GM21423 (cell line): Measurements from ENCODE around the gene ZNF648.
"Not testable (repeated sequence)": the region's sequence is repeated elsewhere in the genome, so short reads cannot be mapped to it uniquely, and the experiment has no call there.

ENCODE experiments used
- ATAC-seq: cut with Tn5 transposase; IDR thresholded peaks from one replicate; pipeline ENCODE4 v1.9.1; 2021; ENCODE audit warnings: mild to moderate bottlenecking, moderate library complexity; ENCODE audit not compliant: unreplicated experiment

The ZNF648 gene

GRCh38 chr1:182061594-182061993 lies at the start of gene ZNF648:
TSS of gene ZNF648 (minus strand) at chr1:182061712. CDS start at chr1:182058010, 3,702 bp downstream.
- ATAC-seq: no peak

- no peak for ATAC-seq
Measured at GRCh38 chr1:182110635-182111034, 49.1 kb upstream of the ZNF648 start.

- no peak for ATAC-seq
Measured at GRCh38 chr1:182109771-182110170, 48.3 kb upstream of the ZNF648 start.

- ATAC-seq: no peak
Measured at GRCh38 chr1:182107209-182107608, 45.7 kb upstream of the ZNF648 start.

GRCh38 chr1:182102043-182102416 lies 40.5 kb upstream of the ZNF648 start:
- ATAC-seq: no peak

- ATAC-seq: no peak
Measured at GRCh38 chr1:182101415-182102042, 40.0 kb upstream of the ZNF648 start.

- ATAC-seq: no peak
Measured at GRCh38 chr1:182098301-182098700, 36.8 kb upstream of the ZNF648 start.

- no peak for ATAC-seq
Measured at GRCh38 chr1:182095946-182096345, 34.4 kb upstream of the ZNF648 start.

- ATAC-seq: not testable (repeated sequence)
Measured at GRCh38 chr1:182094514-182095005, 33.0 kb upstream of the ZNF648 start.

- ATAC-seq: no peak
Measured at GRCh38 chr1:182093781-182094180, 32.3 kb upstream of the ZNF648 start.

- no peak for ATAC-seq
Measured at GRCh38 chr1:182092336-182092735, 30.8 kb upstream of the ZNF648 start.

GRCh38 chr1:182091083-182091482 lies 29.6 kb upstream of the ZNF648 start:
- ATAC-seq: no peak

GRCh38 chr1:182087719-182088350 lies 26.3 kb upstream of the ZNF648 start:
- ATAC-seq: no peak

- no peak for ATAC-seq
Measured at GRCh38 chr1:182087304-182087703, 25.8 kb upstream of the ZNF648 start.

GRCh38 chr1:182086620-182087019 lies 25.1 kb upstream of the ZNF648 start:
- no peak for ATAC-seq

GRCh38 chr1:182086136-182086535 lies 24.6 kb upstream of the ZNF648 start:
- no peak for ATAC-seq

- no peak for ATAC-seq
Measured at GRCh38 chr1:182085726-182086125, 24.2 kb upstream of the ZNF648 start.

GRCh38 chr1:182084487-182085316 lies 23.2 kb upstream of the ZNF648 start:
- ATAC-seq: peak; percentile 71

GRCh38 chr1:182083851-182084486 lies 22.5 kb upstream of the ZNF648 start:
- no peak for ATAC-seq

- ATAC-seq: no peak
Measured at GRCh38 chr1:182080955-182081582, 19.6 kb upstream of the ZNF648 start.

- ATAC-seq: no peak
Measured at GRCh38 chr1:182080040-182080439, 18.5 kb upstream of the ZNF648 start.
